CD8-positive, alpha-beta memory T cell (primary cell): Measurements from ENCODE around the gene LOXHD1. TPM values are rescaled to one million over a fixed set of nuclear protein-coding genes. Genes with fewer than 3 reads are reported as not detected.

ENCODE experiments used
- CTCF ChIA-PET: fragments of 350-600 bp; sonication (Branson Sonifier 250); formaldehyde crosslinking; loops from one replicate; lab custom pipeline; 2021; ENCODE audit warnings: antibody characterized with exemption; lab: Charles Lee
- POLR2A ChIA-PET: fragments of 350-600 bp; sonication (Branson Sonifier 250); formaldehyde crosslinking; loops from one replicate; lab custom pipeline; 2021; ENCODE audit warnings: antibody characterized with exemption; lab: Charles Lee
- DNase-seq, 5 donors: peaks; one replicate each; pipeline versions ENCODE4 v3.0.0 to v3.0.0-alpha.2; 2020 to 2022; ENCODE audit warnings: mixed read lengths in 1 of 5
- H3K27ac ChIP-seq: one replicate; pipeline ENCODE4 v1.7.0; 2013; ENCODE audit warnings: low read depth, mild to moderate bottlenecking, low read length, moderate library complexity
- H3K27me3 ChIP-seq: 2 replicates; pipeline ENCODE4 v1.7.0; 2013; ENCODE audit warnings: low read length, mild to moderate bottlenecking; ENCODE audit not compliant: insufficient read depth, poor library complexity, severe bottlenecking
- H3K36me3 ChIP-seq: 2 replicates; pipeline ENCODE4 v1.7.0; 2013; ENCODE audit warnings: mild to moderate bottlenecking, low read length, moderate library complexity; ENCODE audit not compliant: insufficient read depth
- H3K4me1 ChIP-seq: 2 replicates; pipeline ENCODE4 v1.7.0; 2013; ENCODE audit warnings: mild to moderate bottlenecking, low read length, moderate library complexity; ENCODE audit not compliant: insufficient read depth
- H3K4me3 ChIP-seq: 2 replicates; pipeline ENCODE4 v1.7.0; 2013; ENCODE audit warnings: mild to moderate bottlenecking, low read length
- H3K9me3 ChIP-seq: 2 replicates; pipeline ENCODE4 v1.7.0; 2013; ENCODE audit warnings: mild to moderate bottlenecking, low read length
- H3K27ac Mint-ChIP-seq, 8 donors: one replicate each; pipeline ENCODE4 v1.8.0; 2020 to 2021; ENCODE audit warnings: mixed read lengths in 8 of 8, mild to moderate bottlenecking in 6 of 8, inconsistent platforms in 3 of 8, moderate library complexity in 3 of 8
- H3K27me3 Mint-ChIP-seq, 2 donors: one replicate each; pipeline ENCODE4 v1.8.0; 2020 to 2021; ENCODE audit warnings: mixed read lengths in 2 of 2, mild to moderate bottlenecking in 1 of 2, moderate library complexity in 1 of 2
- H3K36me3 Mint-ChIP-seq, 3 donors: one replicate each; pipeline ENCODE4 v1.8.0; 2020 to 2021; ENCODE audit warnings: mixed read lengths in 3 of 3, inconsistent platforms in 1 of 3, mild to moderate bottlenecking in 1 of 3
- H3K4me1 Mint-ChIP-seq, 3 donors: one replicate each; pipeline ENCODE4 v1.8.0; 2020 to 2021; ENCODE audit warnings: mixed read lengths in 3 of 3, inconsistent platforms in 1 of 3, mild to moderate bottlenecking in 1 of 3
- H3K4me3 Mint-ChIP-seq, 7 donors: one replicate each; pipeline ENCODE4 v1.8.0; 2020 to 2021; ENCODE audit warnings: mixed read lengths in 7 of 7, mild to moderate bottlenecking in 6 of 7, moderate library complexity in 4 of 7, inconsistent platforms in 2 of 7
- H3K9me3 Mint-ChIP-seq, 5 donors: one replicate each; pipeline ENCODE4 v1.8.0; 2020 to 2022; ENCODE audit warnings: mixed read lengths in 5 of 5, mild to moderate bottlenecking in 3 of 5, moderate library complexity in 2 of 5, inconsistent platforms in 1 of 5
- polyA plus RNA-seq: library from polyadenylated mRNA; unstranded; fragments of 300-500 nt; fragmentation: Illumina TruSeq; gene quantifications from one replicate; pipeline ENCODE4 v1.2.3, GENCODE V29; 2021
- total RNA-seq, 2 experiments: library from RNA; stranded (reverse); gene quantifications; one replicate each; pipeline ENCODE4 v1.2.3, GENCODE V29; 2021

Gene LOXHD1
- total and polyA plus RNA-seq, 3 experiments from 2014 or later, result not detected

DNA sequence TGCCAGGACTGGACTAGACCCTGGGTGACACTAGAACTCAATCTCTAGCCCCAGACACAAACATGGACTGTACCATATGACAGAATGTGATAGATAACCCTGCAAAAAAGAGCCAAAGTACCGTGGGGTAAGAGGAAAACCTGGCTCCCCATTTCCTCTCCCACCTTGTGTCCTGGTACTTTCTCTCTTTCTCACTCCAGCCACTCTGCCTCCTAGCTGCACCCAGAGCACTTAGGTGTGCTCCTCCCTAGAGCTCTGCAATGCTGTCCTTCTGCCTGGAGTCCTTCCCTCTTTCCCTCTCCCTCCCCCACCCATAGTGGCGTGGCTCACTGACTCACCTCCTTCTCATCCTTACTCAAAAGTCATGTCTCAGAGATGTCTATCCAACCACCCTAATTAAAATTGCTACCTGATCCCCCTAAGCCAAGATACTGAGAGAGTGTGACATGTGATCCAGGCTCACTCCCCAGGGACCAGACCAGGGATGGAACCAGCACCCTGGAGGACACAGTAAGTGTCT, 171.3 kb downstream of the LOXHD1 start:
- Mint-ChIP-seq H3K36me3 (peaks cover 0 to under 1% (median 0%) of the 10 kb centered on the region in 3 donors), H3K27me3 (peaks cover 11 to 20% of the 10 kb centered on the region in 2 donors), H3K9me3 (peaks cover 0 to 3% (median 2%) of the 10 kb centered on the region in 5 donors), H3K27ac (no peak overlapping the region), H3K4me3 (no peak overlapping the region), H3K4me1 (no peaks in the 10 kb centered on the region)
- Histone ChIP-seq H3K4me1 (no peaks in the 10 kb centered on the region), H3K9me3 (no peaks in the 10 kb centered on the region), H3K4me3 (no peak overlapping the region), H3K27me3 (no peaks in the 10 kb centered on the region), H3K27ac (no peak overlapping the region), H3K36me3 (no peaks in the 10 kb centered on the region)
- DNase-seq, result no peak
- CTCF ChIA-PET, result no interaction called here
- POLR2A ChIA-PET, result no interaction called here

DNA sequence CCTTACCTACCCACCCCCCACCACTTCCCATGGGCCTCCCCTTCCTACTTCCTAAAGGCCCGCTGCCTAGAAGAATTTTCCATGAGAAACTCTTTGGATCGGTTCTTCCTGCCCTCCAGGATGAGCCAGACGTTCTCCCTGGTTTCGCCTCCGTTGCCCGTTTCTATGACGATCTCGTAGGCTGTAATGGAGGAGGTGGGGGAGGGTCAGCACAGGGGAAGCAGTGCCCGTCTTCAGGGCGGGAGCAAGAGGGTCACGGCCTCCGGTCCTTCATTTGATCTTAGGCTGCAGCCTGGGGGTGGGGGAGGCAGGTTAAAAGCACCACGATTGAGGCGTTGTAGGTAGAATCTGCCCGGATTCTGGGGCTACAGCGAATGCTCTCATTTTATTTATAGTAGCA, 172.0 kb downstream of the LOXHD1 start:
- Mint-ChIP-seq H3K9me3 (peaks cover 0 to 3% (median 2%) of the 10 kb centered on the region in 5 donors), H3K4me1 (no peaks in the 10 kb centered on the region), H3K4me3 (no peak overlapping the region), H3K27ac (no peak overlapping the region), H3K27me3 (peaks cover 13 to 19% of the 10 kb centered on the region in 2 donors), H3K36me3 (peaks cover 0 to 2% (median 0%) of the 10 kb centered on the region in 3 donors)
- Histone ChIP-seq H3K4me1 (no peaks in the 10 kb centered on the region), H3K4me3 (no peak overlapping the region), H3K9me3 (no peaks in the 10 kb centered on the region), H3K36me3 (no peaks in the 10 kb centered on the region), H3K27ac (no peak overlapping the region), H3K27me3 (no peaks in the 10 kb centered on the region)
- ChIA-PET POLR2A (no interaction called here), CTCF (no interaction called here)
- no peak for DNase-seq

DNA sequence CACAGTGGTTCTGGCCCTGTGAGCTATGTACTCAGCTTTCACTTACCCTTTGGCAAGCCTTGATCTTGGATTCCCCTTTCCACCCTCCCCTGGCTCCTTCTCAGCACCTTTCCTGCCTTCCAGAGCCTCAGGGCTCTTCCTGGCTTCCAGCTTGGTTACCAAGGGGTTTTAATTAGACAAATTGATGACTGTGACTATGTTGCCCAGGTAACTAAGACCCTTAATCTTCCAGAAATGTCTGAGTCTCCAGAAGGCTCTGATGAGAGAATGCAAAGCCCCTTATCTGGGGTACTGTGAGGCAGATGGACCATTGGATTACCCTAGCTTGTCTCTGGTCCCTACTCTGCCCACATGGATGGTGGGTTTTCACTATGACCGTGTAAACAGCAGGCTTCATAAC, 174.2 kb downstream of the LOXHD1 start:
- peaks cover 0 to 2% (median 0%) of the 10 kb centered on the region in 3 donors for H3K36me3 Mint-ChIP-seq
- Histone ChIP-seq H3K27me3 (no peaks in the 10 kb centered on the region), H3K4me1 (no peaks in the 10 kb centered on the region), H3K27ac (no peak overlapping the region), H3K36me3 (no peaks in the 10 kb centered on the region), H3K9me3 (no peaks in the 10 kb centered on the region), H3K4me3 (no peak overlapping the region)
- H3K27me3 Mint-ChIP-seq, result peaks cover 14 to 18% of the 10 kb centered on the region in 2 donors
- ChIA-PET CTCF (interaction anchor here (1.2 to 3.2 kb wide), 3 partner anchors 310 to 334 kb away, joined by 4 to 13 read pairs (median 5); a partner anchor contains a TSS), POLR2A (no interaction called here)
- H3K4me1 Mint-ChIP-seq, result no peaks in the 10 kb centered on the region
- H3K9me3 Mint-ChIP-seq, result peaks cover 0 to 4% (median 2%) of the 10 kb centered on the region in 5 donors
- no peak overlapping the region for H3K4me3 Mint-ChIP-seq
- no peak overlapping the region for H3K27ac Mint-ChIP-seq
- DNase-seq, result no peak

DNA sequence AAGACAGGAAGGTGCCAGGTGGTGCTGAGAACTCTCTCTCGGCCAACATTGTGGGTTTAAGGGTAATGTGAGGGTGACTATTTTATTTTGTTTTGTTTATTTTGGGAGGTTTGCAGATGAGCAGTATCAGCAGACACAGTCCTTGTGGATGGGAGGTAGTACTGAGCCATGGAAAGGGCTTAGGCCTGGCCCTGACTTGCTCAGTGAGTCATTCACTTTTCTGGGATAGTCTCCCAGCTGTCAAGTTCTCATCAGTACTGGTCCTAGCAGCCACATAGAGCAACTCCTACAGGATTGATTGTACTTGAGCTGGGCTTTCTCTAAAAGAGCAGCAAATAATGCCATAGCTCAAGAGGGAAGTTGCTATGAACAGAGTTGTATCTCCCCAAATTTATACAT, 175.2 kb downstream of the LOXHD1 start:
- H3K4me3 ChIP-seq, result no peak overlapping the region
- DNase-seq, result no peak
- Mint-ChIP-seq H3K9me3 (peaks cover 0 to 4% (median 2%) of the 10 kb centered on the region in 5 donors), H3K4me1 (no peaks in the 10 kb centered on the region), H3K27me3 (peaks cover 14 to 19% of the 10 kb centered on the region in 2 donors), H3K27ac (no peak overlapping the region), H3K4me3 (no peak overlapping the region), H3K36me3 (peaks cover 0 to 2% (median 0%) of the 10 kb centered on the region in 3 donors)
- no peaks in the 10 kb centered on the region for H3K9me3 ChIP-seq
- ChIA-PET POLR2A (no interaction called here), CTCF (interaction anchor here (1.2 to 3.2 kb wide), 5 partner anchors 79 to 335 kb away, joined by 4 to 13 read pairs (median 5); a partner anchor contains a TSS)
- no peaks in the 10 kb centered on the region for H3K36me3 ChIP-seq
- H3K27me3 ChIP-seq, result no peaks in the 10 kb centered on the region
- H3K27ac ChIP-seq, result no peak overlapping the region
- H3K4me1 ChIP-seq, result no peaks in the 10 kb centered on the region

DNA sequence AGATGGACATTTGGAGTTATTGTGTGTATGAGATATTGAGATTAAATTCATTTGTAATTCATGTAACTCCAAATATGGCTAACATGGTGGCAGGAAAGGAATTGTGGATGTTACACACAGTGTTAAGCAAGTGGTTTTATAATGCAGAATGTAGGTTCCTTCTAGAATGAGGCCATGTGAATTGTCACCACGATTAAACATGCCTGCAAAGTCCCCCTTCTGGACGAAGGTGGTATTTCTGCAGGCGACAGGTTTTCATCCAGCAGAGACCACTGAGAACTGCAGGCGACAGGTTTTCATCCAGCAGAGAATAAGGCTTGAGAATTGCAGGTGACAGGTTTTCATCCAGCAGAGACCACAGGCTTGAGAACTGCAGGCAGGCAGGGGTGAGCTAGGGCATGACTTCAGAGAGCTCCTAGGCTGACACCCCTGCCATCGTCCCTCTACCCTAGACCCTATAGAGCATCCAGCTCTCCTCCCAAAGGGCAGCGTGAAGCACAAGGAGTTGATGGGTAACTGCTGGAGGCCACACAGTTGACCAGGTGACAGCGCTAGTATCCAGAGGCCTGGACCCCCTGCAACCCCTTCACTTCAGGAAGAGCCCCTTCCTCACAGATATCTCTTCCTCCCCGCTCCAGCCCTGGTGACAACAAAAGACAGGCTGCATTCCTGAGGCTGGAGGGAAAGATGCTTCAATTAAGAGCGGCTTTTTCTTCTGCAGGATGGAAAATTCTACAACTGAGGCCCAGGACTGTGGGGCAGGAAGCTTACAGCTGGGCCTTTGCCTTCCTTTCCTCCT, 175.8 kb downstream of the LOXHD1 start:
- peaks cover 0 to 2% (median 0%) of the 10 kb centered on the region in 3 donors for H3K36me3 Mint-ChIP-seq
- peaks cover 14 to 23% of the 10 kb centered on the region in 2 donors for H3K27me3 Mint-ChIP-seq
- Histone ChIP-seq H3K9me3 (no peaks in the 10 kb centered on the region), H3K4me1 (no peaks in the 10 kb centered on the region), H3K4me3 (no peak overlapping the region), H3K27ac (no peak overlapping the region), H3K36me3 (no peaks in the 10 kb centered on the region), H3K27me3 (no peaks in the 10 kb centered on the region)
- H3K4me3 Mint-ChIP-seq, result no peak overlapping the region
- no peak overlapping the region for H3K27ac Mint-ChIP-seq
- ChIA-PET CTCF (interaction anchor here (0.6 to 3.2 kb wide), 5 partner anchors 79 to 334 kb away, joined by 3 to 13 read pairs (median 4); a partner anchor contains a TSS), POLR2A (no interaction called here)
- peaks cover 0 to 4% (median 2%) of the 10 kb centered on the region in 5 donors for H3K9me3 Mint-ChIP-seq
- no peaks in the 10 kb centered on the region for H3K4me1 Mint-ChIP-seq
- DNase-seq, result peak; percentile 19 to 53 (median 40)

DNA sequence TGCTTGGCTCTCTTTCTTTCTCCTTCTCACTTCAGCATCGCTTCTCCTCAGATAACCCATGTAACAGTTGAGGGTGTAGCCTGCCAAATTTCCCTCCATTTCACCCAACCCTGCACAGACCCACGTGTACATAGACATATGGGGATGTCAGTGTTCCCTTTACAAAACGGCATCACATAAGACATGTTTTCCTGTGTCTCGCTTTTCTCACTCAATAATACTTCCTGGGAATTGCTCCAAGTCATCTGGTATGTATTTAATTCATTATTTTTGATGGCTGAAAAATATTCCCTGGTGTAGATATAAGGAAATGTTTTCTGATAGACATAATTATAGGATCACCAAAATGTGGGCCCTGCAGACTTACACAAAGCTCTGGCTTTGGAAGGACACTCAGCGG, 176.8 kb downstream of the LOXHD1 start:
- peaks cover 0 to 2% (median 0%) of the 10 kb centered on the region in 3 donors for H3K36me3 Mint-ChIP-seq
- H3K27ac Mint-ChIP-seq, result no peak overlapping the region
- peaks cover 14 to 23% of the 10 kb centered on the region in 2 donors for H3K27me3 Mint-ChIP-seq
- Histone ChIP-seq H3K4me1 (no peaks in the 10 kb centered on the region), H3K36me3 (no peaks in the 10 kb centered on the region), H3K4me3 (no peak overlapping the region), H3K9me3 (no peaks in the 10 kb centered on the region), H3K27me3 (no peaks in the 10 kb centered on the region), H3K27ac (no peak overlapping the region)
- ChIA-PET POLR2A (no interaction called here), CTCF (interaction anchor here (1.1 to 3.2 kb wide), 3 partner anchors 178 to 333 kb away, joined by 3 to 13 read pairs (median 7); a partner anchor contains a TSS)
- H3K9me3 Mint-ChIP-seq, result peaks cover 0 to 4% (median 2%) of the 10 kb centered on the region in 5 donors
- no peak overlapping the region for H3K4me3 Mint-ChIP-seq
- DNase-seq, result no peak
- no peaks in the 10 kb centered on the region for H3K4me1 Mint-ChIP-seq

DNA sequence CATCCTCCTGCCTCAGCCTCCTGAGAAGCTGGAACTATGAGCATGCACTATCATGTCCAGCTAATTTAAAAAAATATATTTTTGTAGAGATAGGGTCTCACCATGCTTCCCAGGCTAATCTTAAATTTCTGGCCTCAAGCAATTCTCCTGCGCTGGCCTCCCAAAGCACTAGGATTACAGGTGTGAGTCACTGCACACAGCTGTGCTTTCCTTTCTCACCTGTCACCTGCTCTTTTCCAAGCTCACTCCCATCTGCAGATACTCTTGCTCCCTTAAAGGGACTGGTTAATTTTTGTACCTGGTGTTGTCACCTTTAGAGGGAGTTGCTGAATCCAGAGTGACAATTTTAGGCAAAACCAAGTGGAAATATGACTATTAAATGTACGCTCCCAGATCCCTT, 178.2 kb downstream of the LOXHD1 start:
- POLR2A ChIA-PET, result no interaction called here
- Mint-ChIP-seq H3K27ac (no peak overlapping the region), H3K9me3 (peaks cover 0 to 4% (median 2%) of the 10 kb centered on the region in 5 donors), H3K27me3 (peaks cover 16 to 17% of the 10 kb centered on the region in 2 donors), H3K36me3 (peaks cover 0 to 2% (median 0%) of the 10 kb centered on the region in 3 donors), H3K4me3 (no peak overlapping the region), H3K4me1 (peaks cover 0 to 3% (median 0%) of the 10 kb centered on the region in 3 donors)
- Histone ChIP-seq H3K27ac (no peak overlapping the region), H3K9me3 (no peaks in the 10 kb centered on the region), H3K36me3 (no peaks in the 10 kb centered on the region), H3K4me1 (no peaks in the 10 kb centered on the region), H3K4me3 (no peak overlapping the region), H3K27me3 (no peaks in the 10 kb centered on the region)
- DNase-seq, result no peak
- CTCF ChIA-PET, result interaction anchor here (0.9 kb wide), 1 partner anchor 305 kb away, joined by 3 read pairs; a partner anchor contains a TSS
